WI38 (cell line): Measurements from ENCODE around the gene TPRX2.
"Not testable (repeated sequence)": the region's sequence is repeated elsewhere in the genome, so short reads cannot be mapped to it uniquely, and the experiment has no call there.

Experiments
- H3K4me3 ChIP-seq: 2 replicates; pipeline ENCODE4 v1.5.1; 2011; ENCODE audit warnings: low read depth, mild to moderate bottlenecking, control low read depth, low read length
- TF ChIP-seq, protein P1 (sequence below): IDR thresholded peaks from 2 replicates; pipeline ENCODE4 v1.5.1; 2012; ENCODE audit warnings: low read depth, mild to moderate bottlenecking, control low read depth, low read length

TPRX2 gene

DNA sequence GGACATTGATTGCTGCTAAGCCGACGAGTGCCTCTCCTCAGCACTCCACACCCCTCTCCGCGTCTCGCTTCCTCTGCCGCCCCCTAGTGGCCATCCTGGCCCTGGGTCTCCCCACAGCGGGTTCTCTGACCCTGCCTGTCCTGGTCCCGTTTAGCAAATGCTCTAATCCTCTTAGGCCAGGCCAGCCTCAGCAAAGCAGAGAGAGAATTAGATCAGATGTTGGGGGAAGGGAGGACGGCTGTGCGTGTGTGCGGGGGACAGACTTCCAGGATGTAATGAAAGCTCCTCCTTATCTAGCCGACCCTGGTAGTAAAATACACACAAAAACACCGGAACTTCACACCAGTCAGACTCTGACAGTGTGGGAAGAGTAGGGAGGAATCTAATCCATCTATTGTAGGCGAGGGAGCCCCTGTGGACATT lies 4.5 kb downstream of the TPRX2 start:
- TF ChIP-seq, protein P1, sequence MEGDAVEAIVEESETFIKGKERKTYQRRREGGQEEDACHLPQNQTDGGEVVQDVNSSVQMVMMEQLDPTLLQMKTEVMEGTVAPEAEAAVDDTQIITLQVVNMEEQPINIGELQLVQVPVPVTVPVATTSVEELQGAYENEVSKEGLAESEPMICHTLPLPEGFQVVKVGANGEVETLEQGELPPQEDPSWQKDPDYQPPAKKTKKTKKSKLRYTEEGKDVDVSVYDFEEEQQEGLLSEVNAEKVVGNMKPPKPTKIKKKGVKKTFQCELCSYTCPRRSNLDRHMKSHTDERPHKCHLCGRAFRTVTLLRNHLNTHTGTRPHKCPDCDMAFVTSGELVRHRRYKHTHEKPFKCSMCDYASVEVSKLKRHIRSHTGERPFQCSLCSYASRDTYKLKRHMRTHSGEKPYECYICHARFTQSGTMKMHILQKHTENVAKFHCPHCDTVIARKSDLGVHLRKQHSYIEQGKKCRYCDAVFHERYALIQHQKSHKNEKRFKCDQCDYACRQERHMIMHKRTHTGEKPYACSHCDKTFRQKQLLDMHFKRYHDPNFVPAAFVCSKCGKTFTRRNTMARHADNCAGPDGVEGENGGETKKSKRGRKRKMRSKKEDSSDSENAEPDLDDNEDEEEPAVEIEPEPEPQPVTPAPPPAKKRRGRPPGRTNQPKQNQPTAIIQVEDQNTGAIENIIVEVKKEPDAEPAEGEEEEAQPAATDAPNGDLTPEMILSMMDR = peak; percentile 98

GRCh38 chr19:47865166-47865565 lies 6.1 kb downstream of the TPRX2 start:
- no peak overlapping the region for H3K4me3 ChIP-seq
- TF ChIP-seq, protein P1 = no peak

More for the DNA sequence above, 4.5 kb downstream of the TPRX2 start:
- H3K4me3 ChIP-seq = no peak overlapping the region

- TF ChIP-seq, protein P1 = no peak
These were observed 19.9 kb downstream of the TPRX2 start for GRCh38 chr19:47878906-47879305.

GRCh38 chr19:47879385-47879784 lies 20.4 kb downstream of the TPRX2 start:
- not testable (repeated sequence) for H3K4me3 ChIP-seq

More at GRCh38 chr19:47878906-47879305, 19.9 kb downstream of the TPRX2 start:
- no peak overlapping the region for H3K4me3 ChIP-seq

DNA sequence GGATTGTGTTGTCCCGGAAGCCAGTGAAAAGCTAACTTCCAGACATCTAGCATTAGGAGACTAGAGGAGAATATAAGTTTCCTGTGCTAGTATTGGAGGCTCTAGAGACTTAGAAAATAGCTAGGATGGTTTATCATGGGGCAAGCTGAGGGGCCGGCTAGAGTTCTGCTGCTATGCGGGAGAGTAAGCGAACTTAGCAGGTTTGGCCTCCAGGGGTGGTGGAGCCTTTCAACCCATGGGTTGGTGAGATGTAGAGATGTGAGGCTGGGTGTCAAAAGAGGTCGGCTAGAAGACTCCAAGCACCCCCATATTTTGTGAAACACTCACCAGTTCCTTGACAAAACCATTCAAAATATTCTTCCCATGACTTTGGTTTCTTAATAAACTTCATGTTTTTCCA lies 22.7 kb downstream of the TPRX2 start:
- H3K4me3 ChIP-seq = no peak overlapping the region
- TF ChIP-seq, protein P1 = no peak

- H3K4me3 ChIP-seq = no peak overlapping the region
- TF ChIP-seq, protein P1 = no peak
These were observed 23.9 kb downstream of the TPRX2 start for GRCh38 chr19:47882890-47883289.

DNA sequence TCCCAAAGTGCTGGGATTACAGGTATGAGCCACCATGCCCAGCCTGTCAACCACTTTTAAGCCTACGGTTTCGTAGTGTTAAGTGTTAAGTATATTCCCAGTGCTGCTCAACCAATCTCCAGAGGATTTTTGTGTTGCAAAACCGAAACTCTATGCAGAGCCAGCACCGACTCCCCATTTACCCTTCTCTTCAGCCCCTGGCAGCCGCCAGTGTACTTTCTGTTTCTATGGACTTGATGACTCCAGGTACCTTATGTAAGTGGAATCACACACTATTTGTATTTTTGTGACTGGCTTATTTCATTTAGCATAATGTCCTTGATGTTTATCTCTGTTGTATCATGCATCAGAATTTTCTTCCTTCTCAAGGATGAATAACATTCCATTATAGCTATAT lies 26.0 kb downstream of the TPRX2 start:
- TF ChIP-seq, protein P1 = no peak
- H3K4me3 ChIP-seq = no peak overlapping the region

DNA sequence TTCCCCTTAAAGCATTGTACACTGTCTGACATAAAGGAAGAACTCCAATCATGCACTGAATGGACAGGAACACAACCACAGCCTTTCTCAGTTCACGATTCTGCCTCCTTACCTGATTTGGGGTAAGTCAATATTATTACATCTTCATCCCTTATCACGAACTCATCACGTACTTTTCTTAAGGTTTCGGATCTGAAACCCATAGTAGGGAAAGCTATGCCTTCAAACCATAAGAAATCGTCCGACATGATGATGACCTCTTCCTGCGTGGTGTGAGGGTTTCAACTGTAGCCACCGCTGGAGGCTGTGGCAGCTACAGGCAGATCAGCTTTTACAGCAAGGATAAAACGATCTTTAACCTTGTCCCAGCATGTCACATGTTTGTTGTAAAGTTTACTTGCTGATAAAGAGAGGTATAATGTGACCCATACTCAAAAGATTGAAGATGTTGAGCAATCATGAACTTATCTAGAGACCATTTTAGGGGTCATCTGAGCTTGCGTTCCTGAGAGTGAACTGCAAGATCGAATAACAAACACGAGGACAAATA lies 27.1 kb downstream of the TPRX2 start, which contains the start of gene SULT2A1:
SULT2A1 (minus strand) TSS at position 306 of the 550 bp plus-strand sequence; CDS start at position 248, 58 bp downstream.
- H3K4me3 ChIP-seq = no peak within 1 kb of the TSS
- TF ChIP-seq, protein P1 = no peak
